ENCODE results near the gene RUSC2.
"Not testable (repeated sequence)": the region's sequence is repeated elsewhere in the genome, so short reads cannot be mapped to it uniquely, and the experiment has no call there.

RUSC2 gene

GRCh38 chr9:35470894-35471293 lies 19.0 kb upstream of the RUSC2 start:
- WGBS, 2 donors (ENCODE audit: extremely low coverage in 2 of 2, insufficient read length in 2 of 2, insufficient replicate concordance in 1 of 2): no CpG with 5 or more reads among the region's 4 CpGs

GRCh38 chr9:35476596-35476995 lies 13.3 kb upstream of the RUSC2 start:
- Histone ChIP-seq H2BK12ac (ENCODE audit: low read length) (no peak overlapping the region), H3K27me3 (ENCODE audit: control insufficient read depth in 3 of 3, insufficient read depth in 3 of 3, low read depth in 1 of 3, low read length in 3 of 3) (peaks cover 0 to 3% (median 0%) of the 10 kb centered on the region in 3 experiments), H3K79me1 (ENCODE audit: low read depth, low read length) (no peaks in the 10 kb centered on the region), H3K27ac (replicated peaks; ENCODE audit: low read length) (no peak overlapping the region), H4K91ac (ENCODE audit: low read depth, low read length, poor library complexity) (no peak overlapping the region), H3K9me3 (replicated peaks in 1 of 2; ENCODE audit: control insufficient read depth in 2 of 2, insufficient read depth in 1 of 2, low read depth in 1 of 2, low read length in 2 of 2) (no peaks in the 10 kb centered on the region), H3K4me3 (ENCODE audit: low read length in 2 of 2) (no peak overlapping the region), H4K8ac (ENCODE audit: low read depth, low read length) (no peak overlapping the region), H2BK120ac (ENCODE audit: low read depth, low read length) (no peak overlapping the region), H3K14ac (ENCODE audit: low read length) (no peak overlapping the region), H3K4ac (ENCODE audit: low read length) (no peak overlapping the region), H3K23ac (ENCODE audit: low read depth, low read length, poor library complexity) (no peak overlapping the region), H2BK5ac (ENCODE audit: low read length) (no peak overlapping the region), H2AK5ac (ENCODE audit: low read depth, low read length) (no peak overlapping the region), H2AFZ (ENCODE audit: low read length) (no peak overlapping the region), H3K4me1 (ENCODE audit: control insufficient read depth in 2 of 2, insufficient read depth in 1 of 2, low read depth in 1 of 2, low read length in 2 of 2) (no peaks in the 10 kb centered on the region), H3K9ac (ENCODE audit: low read depth, low read length, poor library complexity) (no peak overlapping the region), H2BK15ac (ENCODE audit: low read length) (no peak overlapping the region), H3K4me2 (ENCODE audit: insufficient read depth, low read length, poor library complexity, severe bottlenecking) (no peak overlapping the region), H3K18ac (ENCODE audit: low read length) (no peak overlapping the region), H3K36me3 (replicated peaks in 1 of 2; ENCODE audit: control insufficient read depth in 2 of 2, insufficient read depth in 2 of 2, low read length in 2 of 2) (no peaks in the 10 kb centered on the region)
- DNase-seq (ENCODE audit: low spot score): no peak
- WGBS, 2 donors (ENCODE audit: extremely low coverage in 2 of 2, insufficient read length in 2 of 2, insufficient replicate concordance in 1 of 2): no CpG with 5 or more reads among the region's 8 CpGs

More at GRCh38 chr9:35470894-35471293, 19.0 kb upstream of the RUSC2 start:
- Histone ChIP-seq H3K9ac (ENCODE audit: low read depth, low read length, poor library complexity) (no peak overlapping the region), H2BK15ac (ENCODE audit: low read length) (no peak overlapping the region), H3K18ac (ENCODE audit: low read length) (no peak overlapping the region), H4K8ac (ENCODE audit: low read depth, low read length) (no peak overlapping the region), H2AFZ (ENCODE audit: low read length) (no peak overlapping the region), H3K36me3 (replicated peaks in 1 of 2; ENCODE audit: control insufficient read depth in 2 of 2, insufficient read depth in 2 of 2, low read length in 2 of 2) (no peaks in the 10 kb centered on the region), H2AK5ac (ENCODE audit: low read depth, low read length) (no peak overlapping the region), H3K14ac (ENCODE audit: low read length) (no peak overlapping the region), H4K91ac (ENCODE audit: low read depth, low read length, poor library complexity) (no peak overlapping the region), H2BK5ac (ENCODE audit: low read length) (no peak overlapping the region), H3K27ac (replicated peaks; ENCODE audit: low read length) (no peak overlapping the region), H3K79me1 (ENCODE audit: low read depth, low read length) (no peaks in the 10 kb centered on the region), H3K4me3 (ENCODE audit: low read length in 2 of 2) (no peak overlapping the region), H3K9me3 (replicated peaks in 1 of 2; ENCODE audit: control insufficient read depth in 2 of 2, insufficient read depth in 1 of 2, low read depth in 1 of 2, low read length in 2 of 2) (no peaks in the 10 kb centered on the region), H3K23ac (ENCODE audit: low read depth, low read length, poor library complexity) (no peak overlapping the region), H2BK120ac (ENCODE audit: low read depth, low read length) (no peak overlapping the region), H3K4me1 (ENCODE audit: control insufficient read depth in 2 of 2, insufficient read depth in 1 of 2, low read depth in 1 of 2, low read length in 2 of 2) (no peaks in the 10 kb centered on the region), H2BK12ac (ENCODE audit: low read length) (no peak overlapping the region), H3K4ac (ENCODE audit: low read length) (no peak overlapping the region), H3K4me2 (ENCODE audit: insufficient read depth, low read length, poor library complexity, severe bottlenecking) (no peak overlapping the region), H3K27me3 (ENCODE audit: control insufficient read depth in 3 of 3, insufficient read depth in 3 of 3, low read depth in 1 of 3, low read length in 3 of 3) (peaks cover 0 to 4% (median 0%) of the 10 kb centered on the region in 3 experiments)
- DNase-seq (ENCODE audit: low spot score): no peak

- H3K27ac ChIP-seq (replicated peaks; ENCODE audit: low read length); H2BK12ac ChIP-seq (ENCODE audit: low read length); H3K9ac ChIP-seq (ENCODE audit: low read depth, low read length, poor library complexity); H3K4ac ChIP-seq (ENCODE audit: low read length); H3K9me3 ChIP-seq (replicated peaks in 1 of 2; ENCODE audit: control insufficient read depth in 2 of 2, insufficient read depth in 1 of 2, low read depth in 1 of 2, low read length in 2 of 2); H3K14ac ChIP-seq (ENCODE audit: low read length); H2BK5ac ChIP-seq (ENCODE audit: low read length); H2AFZ ChIP-seq (ENCODE audit: low read length); H3K18ac ChIP-seq (ENCODE audit: low read length); H4K8ac ChIP-seq (ENCODE audit: low read depth, low read length); H3K4me2 ChIP-seq (ENCODE audit: insufficient read depth, low read length, poor library complexity, severe bottlenecking); H4K91ac ChIP-seq (ENCODE audit: low read depth, low read length, poor library complexity); H3K4me3 ChIP-seq (ENCODE audit: low read length in 2 of 2); H3K79me1 ChIP-seq (ENCODE audit: low read depth, low read length); H2BK120ac ChIP-seq (ENCODE audit: low read depth, low read length); H3K27me3 ChIP-seq (ENCODE audit: control insufficient read depth in 3 of 3, insufficient read depth in 3 of 3, low read depth in 1 of 3, low read length in 3 of 3); H3K4me1 ChIP-seq (ENCODE audit: control insufficient read depth in 2 of 2, insufficient read depth in 1 of 2, low read depth in 1 of 2, low read length in 2 of 2); H2AK5ac ChIP-seq (ENCODE audit: low read depth, low read length); H2BK15ac ChIP-seq (ENCODE audit: low read length); H3K23ac ChIP-seq (ENCODE audit: low read depth, low read length, poor library complexity); H3K36me3 ChIP-seq (replicated peaks in 1 of 2; ENCODE audit: control insufficient read depth in 2 of 2, insufficient read depth in 2 of 2, low read length in 2 of 2): not testable (repeated sequence)
- no CpG with 5 or more reads among the region's 5 CpGs for WGBS, 2 donors (ENCODE audit: extremely low coverage in 2 of 2, insufficient read length in 2 of 2, insufficient replicate concordance in 1 of 2)
- DNase-seq (ENCODE audit: low spot score): peak; percentile 58
Observed at GRCh38 chr9:35477211-35477855, 12.6 kb upstream of the RUSC2 start.

- Histone ChIP-seq H3K27me3 (ENCODE audit: control insufficient read depth in 3 of 3, insufficient read depth in 3 of 3, low read depth in 1 of 3, low read length in 3 of 3) (peaks cover 0 to 6% (median 0%) of the 10 kb centered on the region in 3 experiments), H4K91ac (ENCODE audit: low read depth, low read length, poor library complexity) (no peak overlapping the region), H2BK15ac (ENCODE audit: low read length) (no peak overlapping the region), H2BK5ac (ENCODE audit: low read length) (no peak overlapping the region), H3K27ac (replicated peaks; ENCODE audit: low read length) (no peak overlapping the region), H3K23ac (ENCODE audit: low read depth, low read length, poor library complexity) (no peak overlapping the region), H3K4me3 (ENCODE audit: low read length in 2 of 2) (no peak overlapping the region), H3K4me1 (ENCODE audit: control insufficient read depth in 2 of 2, insufficient read depth in 1 of 2, low read depth in 1 of 2, low read length in 2 of 2) (no peaks in the 10 kb centered on the region), H4K8ac (ENCODE audit: low read depth, low read length) (no peak overlapping the region), H3K36me3 (replicated peaks in 1 of 2; ENCODE audit: control insufficient read depth in 2 of 2, insufficient read depth in 2 of 2, low read length in 2 of 2) (no peaks in the 10 kb centered on the region), H2BK120ac (ENCODE audit: low read depth, low read length) (no peak overlapping the region), H3K18ac (ENCODE audit: low read length) (no peak overlapping the region), H2BK12ac (ENCODE audit: low read length) (no peak overlapping the region), H2AFZ (ENCODE audit: low read length) (no peak overlapping the region), H3K4ac (ENCODE audit: low read length) (no peak overlapping the region), H3K14ac (ENCODE audit: low read length) (no peak overlapping the region), H3K9ac (ENCODE audit: low read depth, low read length, poor library complexity) (no peak overlapping the region), H3K4me2 (ENCODE audit: insufficient read depth, low read length, poor library complexity, severe bottlenecking) (no peak overlapping the region), H3K9me3 (replicated peaks in 1 of 2; ENCODE audit: control insufficient read depth in 2 of 2, insufficient read depth in 1 of 2, low read depth in 1 of 2, low read length in 2 of 2) (no peaks in the 10 kb centered on the region), H3K79me1 (ENCODE audit: low read depth, low read length) (no peaks in the 10 kb centered on the region), H2AK5ac (ENCODE audit: low read depth, low read length) (no peak overlapping the region)
- DNase-seq (ENCODE audit: low spot score): no peak
- WGBS, 2 donors (ENCODE audit: extremely low coverage in 2 of 2, insufficient read length in 2 of 2, insufficient replicate concordance in 1 of 2): no CpG with 5 or more reads among the region's 1 CpG
Observed at GRCh38 chr9:35478871-35479270, 11.0 kb upstream of the RUSC2 start.

Data from neuronal stem cell (in vitro differentiated cells).